Transverse colon (tissue), 3 donors: Measurements from ENCODE around the gene DCUN1D3.

Experiments
- CTCF ChIP-seq, 5 experiments: fragments of 200-600 bp in 3 of 5; fragments of 450-650 bp in 2 of 5; sonication (generic) in 3 of 5; IDR thresholded peaks; 1 replicate in 2 of 5; 2 replicates in 3 of 5; pipeline ENCODE4 v1.5.1; 2016 to 2017; ENCODE audit warnings: antibody characterized with exemption in 5 of 5, inconsistent platforms in 3 of 5, mild to moderate bottlenecking in 2 of 5, moderate library complexity in 1 of 5
- EP300 ChIP-seq: sonication (generic); formaldehyde crosslinking; IDR thresholded peaks from one replicate; pipeline ENCODE4 v1.6.1; 2017; ENCODE audit warnings: antibody characterized with exemption, low read depth
- POLR2A ChIP-seq: fragments of 450-650 bp; IDR thresholded peaks from one replicate; pipeline ENCODE4 v1.6.1; 2016; ENCODE audit warnings: antibody characterized with exemption, mild to moderate bottlenecking, moderate library complexity

- TF ChIP-seq CTCF (IDR thresholded peaks at IDR 0.05) (no peak), POLR2A (no peak), EP300 (no peak)
Measured at GRCh38 chr16:20818929-20819585, 81.1 kb downstream of the DCUN1D3 start.
